T-helper 2 cell treated with Interferon-gamma antibody and Interleukin-4, amounts not matched to agents 5 μg/mL and 100 μg/mL, for 36 hours (primary cell): ENCODE measurements around the gene GNL3.
"Not testable (repeated sequence)": the region's sequence is repeated elsewhere in the genome, so short reads cannot be mapped to it uniquely, and the experiment has no call there.

Experiments
- DNase-seq: peaks from one replicate; pipeline ENCODE4 v3.0.0; 2021; ENCODE audit warnings: low spot score
- H3K27ac Mint-ChIP-seq: one replicate; pipeline ENCODE4 v1.8.0; 2021; ENCODE audit warnings: mild to moderate bottlenecking, mixed read lengths
- H3K27me3 Mint-ChIP-seq: one replicate; pipeline ENCODE4 v1.8.0; 2021; ENCODE audit warnings: low read depth, mixed read lengths
- H3K36me3 Mint-ChIP-seq: one replicate; pipeline ENCODE4 v1.8.0; 2021; ENCODE audit warnings: low read depth, mixed read lengths
- H3K4me1 Mint-ChIP-seq: one replicate; pipeline ENCODE4 v1.8.0; 2021; ENCODE audit warnings: low read depth, mixed read lengths
- H3K4me3 Mint-ChIP-seq: one replicate; pipeline ENCODE4 v1.8.0; 2022; ENCODE audit warnings: mild to moderate bottlenecking, moderate library complexity, mixed read lengths
- H3K9me3 Mint-ChIP-seq: one replicate; pipeline ENCODE4 v1.8.0; 2021; ENCODE audit warnings: mixed read lengths

The GNL3 gene

GRCh38 chr3:52685709-52686691 is at the start of gene GNL3, which contains the start of gene PBRM1:
TSS of gene GNL3 (plus strand) at chr3:52686032. CDS start at chr3:52686093, 61 bp downstream.
TSS of gene PBRM1 (minus strand) at chr3:52685913.
- H3K36me3 Mint-ChIP-seq: peaks cover 65% of the 10 kb centered on the region
- H3K27ac Mint-ChIP-seq: peak within 1 kb of the TSS; percentile 97

GRCh38 chr3:52636673-52637072 is 49.2 kb upstream of the GNL3 start:
- peaks cover 2% of the 10 kb centered on the region for H3K4me1 Mint-ChIP-seq
- H3K27ac Mint-ChIP-seq: no peak overlapping the region
- no peaks in the 10 kb centered on the region for H3K9me3 Mint-ChIP-seq
- no peak for DNase-seq
- H3K36me3 Mint-ChIP-seq: peaks cover 30% of the 10 kb centered on the region
- no peaks in the 10 kb centered on the region for H3K27me3 Mint-ChIP-seq
- no peak overlapping the region for H3K4me3 Mint-ChIP-seq

More at GRCh38 chr3:52685709-52686691, at the start of gene GNL3, which contains the start of gene PBRM1:
- Mint-ChIP-seq H3K27me3 (no peaks in the 10 kb centered on the region), H3K4me3 (peak within 1 kb of the TSS; percentile 97), H3K9me3 (no peaks in the 10 kb centered on the region), H3K4me1 (peaks cover 43% of the 10 kb centered on the region)
- peak; percentile 94 for DNase-seq

GRCh38 chr3:52645549-52645948 is 40.3 kb upstream of the GNL3 start:
- Mint-ChIP-seq H3K9me3 (no peaks in the 10 kb centered on the region), H3K27ac (no peak overlapping the region), H3K4me1 (peaks cover 5% of the 10 kb centered on the region), H3K4me3 (no peak overlapping the region), H3K36me3 (peaks cover 55% of the 10 kb centered on the region), H3K27me3 (no peaks in the 10 kb centered on the region)
- DNase-seq: no peak

GRCh38 chr3:52649461-52650210 is 36.2 kb upstream of the GNL3 start:
- Mint-ChIP-seq H3K4me3 (no peak overlapping the region), H3K27ac (peak overlapping the region; percentile 22), H3K4me1 (peaks cover 14% of the 10 kb centered on the region), H3K36me3 (peaks cover 63% of the 10 kb centered on the region), H3K9me3 (no peaks in the 10 kb centered on the region), H3K27me3 (no peaks in the 10 kb centered on the region)
- no peak for DNase-seq

- Mint-ChIP-seq H3K9me3 (no peaks in the 10 kb centered on the region), H3K27me3 (no peaks in the 10 kb centered on the region), H3K4me3 (no peak overlapping the region), H3K27ac (peak overlapping the region; percentile 55), H3K36me3 (peaks cover 61% of the 10 kb centered on the region), H3K4me1 (peaks cover 14% of the 10 kb centered on the region)
- no peak for DNase-seq
Observed at GRCh38 chr3:52650439-52650838, 35.4 kb upstream of the GNL3 start.

- Mint-ChIP-seq H3K9me3 (no peaks in the 10 kb centered on the region), H3K27me3 (no peaks in the 10 kb centered on the region), H3K4me3 (no peak overlapping the region), H3K36me3 (peaks cover 64% of the 10 kb centered on the region), H3K4me1 (peaks cover 14% of the 10 kb centered on the region), H3K27ac (no peak overlapping the region)
- DNase-seq: no peak
Observed at GRCh38 chr3:52651592-52651991, 34.2 kb upstream of the GNL3 start.

GRCh38 chr3:52655895-52656294 is 29.9 kb upstream of the GNL3 start:
- no peak overlapping the region for H3K4me3 Mint-ChIP-seq
- H3K36me3 Mint-ChIP-seq: peaks cover 55% of the 10 kb centered on the region
- H3K9me3 Mint-ChIP-seq: no peaks in the 10 kb centered on the region
- H3K4me1 Mint-ChIP-seq: peaks cover 5% of the 10 kb centered on the region
- DNase-seq: no peak
- H3K27me3 Mint-ChIP-seq: no peaks in the 10 kb centered on the region
- H3K27ac Mint-ChIP-seq: no peak overlapping the region

GRCh38 chr3:52660046-52660445 is 25.8 kb upstream of the GNL3 start:
- H3K4me1 Mint-ChIP-seq: peaks cover 4% of the 10 kb centered on the region
- H3K27ac Mint-ChIP-seq: no peak overlapping the region
- no peaks in the 10 kb centered on the region for H3K27me3 Mint-ChIP-seq
- H3K36me3 Mint-ChIP-seq: peaks cover 63% of the 10 kb centered on the region
- H3K9me3 Mint-ChIP-seq: no peaks in the 10 kb centered on the region
- H3K4me3 Mint-ChIP-seq: no peak overlapping the region
- no peak for DNase-seq

GRCh38 chr3:52663098-52663497 is 22.7 kb upstream of the GNL3 start:
- peaks cover 4% of the 10 kb centered on the region for H3K4me1 Mint-ChIP-seq
- no peaks in the 10 kb centered on the region for H3K27me3 Mint-ChIP-seq
- no peak overlapping the region for H3K27ac Mint-ChIP-seq
- H3K9me3 Mint-ChIP-seq: no peaks in the 10 kb centered on the region
- no peak overlapping the region for H3K4me3 Mint-ChIP-seq
- no peak for DNase-seq
- peaks cover 53% of the 10 kb centered on the region for H3K36me3 Mint-ChIP-seq

- H3K27me3 Mint-ChIP-seq: no peaks in the 10 kb centered on the region
- peaks cover 28% of the 10 kb centered on the region for H3K4me1 Mint-ChIP-seq
- peak overlapping the region; percentile 86 for H3K27ac Mint-ChIP-seq
- peak overlapping the region; percentile 58 for H3K4me3 Mint-ChIP-seq
- peak; percentile 76 for DNase-seq
- no peaks in the 10 kb centered on the region for H3K9me3 Mint-ChIP-seq
- peaks cover 45% of the 10 kb centered on the region for H3K36me3 Mint-ChIP-seq
Observed at GRCh38 chr3:52670621-52671521, 15.0 kb upstream of the GNL3 start.

- H3K9me3 Mint-ChIP-seq: no peaks in the 10 kb centered on the region
- no peak for DNase-seq
- peaks cover 50% of the 10 kb centered on the region for H3K36me3 Mint-ChIP-seq
- H3K4me3 Mint-ChIP-seq: peak overlapping the region; percentile 27
- no peaks in the 10 kb centered on the region for H3K27me3 Mint-ChIP-seq
- peaks cover 28% of the 10 kb centered on the region for H3K4me1 Mint-ChIP-seq
- H3K27ac Mint-ChIP-seq: peak overlapping the region; percentile 86
Observed at GRCh38 chr3:52671676-52672075, 14.2 kb upstream of the GNL3 start.

- not testable (repeated sequence) for H3K4me3 Mint-ChIP-seq, H3K27ac Mint-ChIP-seq, DNase-seq, H3K9me3 Mint-ChIP-seq, H3K27me3 Mint-ChIP-seq
- H3K4me1 Mint-ChIP-seq: peaks cover 21% of the 10 kb centered on the region
- peaks cover 59% of the 10 kb centered on the region for H3K36me3 Mint-ChIP-seq
Observed at GRCh38 chr3:52676201-52676600, 9.6 kb upstream of the GNL3 start.
